Testis (tissue), 2 donors: ENCODE data around the gene RIIAD1.

Experiments
- POLR2A ChIP-seq: fragments of 450-650 bp; IDR thresholded peaks from one replicate; pipeline ENCODE4 v1.6.1; 2017; ENCODE audit warnings: antibody characterized with exemption, mild to moderate bottlenecking, moderate library complexity
- TF ChIP-seq, protein P1 (sequence below), 3 experiments: fragments of 450-650 bp in 2 of 3; fragments of 200-600 bp in 1 of 3; sonication (generic) in 1 of 3; IDR thresholded peaks; one replicate each; pipeline ENCODE4 v1.5.1; 2016 to 2019; ENCODE audit warnings: antibody characterized with exemption in 3 of 3, mild to moderate bottlenecking in 2 of 3, moderate library complexity in 1 of 3

GRCh38 chr1:151737026-151737425 is 15.7 kb downstream of the RIIAD1 start:
- TF ChIP-seq, protein P1, sequence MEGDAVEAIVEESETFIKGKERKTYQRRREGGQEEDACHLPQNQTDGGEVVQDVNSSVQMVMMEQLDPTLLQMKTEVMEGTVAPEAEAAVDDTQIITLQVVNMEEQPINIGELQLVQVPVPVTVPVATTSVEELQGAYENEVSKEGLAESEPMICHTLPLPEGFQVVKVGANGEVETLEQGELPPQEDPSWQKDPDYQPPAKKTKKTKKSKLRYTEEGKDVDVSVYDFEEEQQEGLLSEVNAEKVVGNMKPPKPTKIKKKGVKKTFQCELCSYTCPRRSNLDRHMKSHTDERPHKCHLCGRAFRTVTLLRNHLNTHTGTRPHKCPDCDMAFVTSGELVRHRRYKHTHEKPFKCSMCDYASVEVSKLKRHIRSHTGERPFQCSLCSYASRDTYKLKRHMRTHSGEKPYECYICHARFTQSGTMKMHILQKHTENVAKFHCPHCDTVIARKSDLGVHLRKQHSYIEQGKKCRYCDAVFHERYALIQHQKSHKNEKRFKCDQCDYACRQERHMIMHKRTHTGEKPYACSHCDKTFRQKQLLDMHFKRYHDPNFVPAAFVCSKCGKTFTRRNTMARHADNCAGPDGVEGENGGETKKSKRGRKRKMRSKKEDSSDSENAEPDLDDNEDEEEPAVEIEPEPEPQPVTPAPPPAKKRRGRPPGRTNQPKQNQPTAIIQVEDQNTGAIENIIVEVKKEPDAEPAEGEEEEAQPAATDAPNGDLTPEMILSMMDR (IDR thresholded peaks at IDR 0.05): no peak
- no peak for TF ChIP-seq POLR2A
